Trophoblast cell (in vitro differentiated cells and primary cell): Measurements from ENCODE around the gene CADPS.

Experiments
- DNase-seq, 2 donors: peaks; one replicate each; pipeline ENCODE4 v3.0.0-alpha.2; 2016
- H2AFZ ChIP-seq: 2 replicates; pipeline ENCODE4 v1.6.1; 2013; ENCODE audit warnings: low read length, moderate library complexity, mild to moderate bottlenecking; ENCODE audit not compliant: insufficient read depth, poor library complexity
- H2AK5ac ChIP-seq: 2 replicates; pipeline ENCODE4 v1.6.1; 2013; ENCODE audit warnings: mild to moderate bottlenecking, low read length
- H2BK120ac ChIP-seq: 2 replicates; pipeline ENCODE4 v1.6.1; 2013; ENCODE audit warnings: low read length, mild to moderate bottlenecking, moderate library complexity; ENCODE audit not compliant: insufficient read depth, poor library complexity
- H2BK12ac ChIP-seq: 2 replicates; pipeline ENCODE4 v1.6.1; 2013; ENCODE audit warnings: mild to moderate bottlenecking, low read length, moderate library complexity
- H2BK5ac ChIP-seq: 2 replicates; pipeline ENCODE4 v1.6.1; 2013; ENCODE audit warnings: low read length, low read depth, moderate library complexity, mild to moderate bottlenecking; ENCODE audit not compliant: poor library complexity
- H3K14ac ChIP-seq: 2 replicates; pipeline ENCODE4 v1.6.1; 2013; ENCODE audit warnings: mild to moderate bottlenecking, low read length
- H3K18ac ChIP-seq: 2 replicates; pipeline ENCODE4 v1.6.1; 2013; ENCODE audit warnings: mild to moderate bottlenecking, low read length
- H3K23ac ChIP-seq: 2 replicates; pipeline ENCODE4 v1.6.1; 2013; ENCODE audit warnings: low read length
- H3K27ac ChIP-seq: 2 replicates; pipeline ENCODE4 v1.5.1; 2013; ENCODE audit warnings: low read depth, mild to moderate bottlenecking, inconsistent platforms, low read length, moderate library complexity
- H3K27me3 ChIP-seq: 2 replicates; pipeline ENCODE4 v1.6.1; 2013; ENCODE audit warnings: inconsistent platforms, mild to moderate bottlenecking, low read length, moderate library complexity; ENCODE audit not compliant: insufficient read depth
- H3K36me3 ChIP-seq, 2 experiments: 1 replicate in 1 of 2; 2 replicates in 1 of 2; pipeline ENCODE4 v1.6.1; 2013; ENCODE audit warnings: low read length in 2 of 2, mild to moderate bottlenecking in 2 of 2, moderate library complexity in 1 of 2; ENCODE audit not compliant: insufficient read depth in 2 of 2, control insufficient read depth in 1 of 2
- H3K4ac ChIP-seq: 2 replicates; pipeline ENCODE4 v1.6.1; 2013; ENCODE audit warnings: low read depth, mild to moderate bottlenecking, low read length, moderate library complexity
- H3K4me1 ChIP-seq, 2 experiments: 1 replicate in 1 of 2; 2 replicates in 1 of 2; pipeline ENCODE4 v1.6.1; 2013; ENCODE audit warnings: low read length in 2 of 2, mild to moderate bottlenecking in 2 of 2, moderate library complexity in 1 of 2; ENCODE audit not compliant: insufficient read depth in 2 of 2, control insufficient read depth in 1 of 2
- H3K4me2 ChIP-seq: 2 replicates; pipeline ENCODE4 v1.6.1; 2013; ENCODE audit warnings: inconsistent platforms, mild to moderate bottlenecking, low read length, moderate library complexity
- H3K4me3 ChIP-seq: 2 replicates; pipeline ENCODE4 v1.5.1; 2013; ENCODE audit warnings: mild to moderate bottlenecking, low read depth, low read length, inconsistent platforms
- H3K79me1 ChIP-seq: one replicate; pipeline ENCODE4 v1.6.1; 2013; ENCODE audit warnings: low read length
- H3K79me2 ChIP-seq: 2 replicates; pipeline ENCODE4 v1.6.1; 2013; ENCODE audit warnings: low read length, mild to moderate bottlenecking; ENCODE audit not compliant: control insufficient read depth, insufficient read depth, poor library complexity
- H3K9ac ChIP-seq: 2 replicates; pipeline ENCODE4 v1.6.1; 2013; ENCODE audit warnings: mild to moderate bottlenecking, low read length
- H3K9me3 ChIP-seq: 2 replicates; pipeline ENCODE4 v1.6.1; 2013; ENCODE audit warnings: low read depth, mild to moderate bottlenecking, control low read depth, inconsistent platforms, low read length; ENCODE audit not compliant: insufficient read depth
- H4K12ac ChIP-seq: 2 replicates; pipeline ENCODE4 v1.6.1; 2013; ENCODE audit warnings: low read depth, mild to moderate bottlenecking, low read length, moderate library complexity
- H4K8ac ChIP-seq: 2 replicates; pipeline ENCODE4 v1.6.1; 2013; ENCODE audit warnings: low read depth, mild to moderate bottlenecking, low read length, moderate library complexity
- H4K91ac ChIP-seq: one replicate; pipeline ENCODE4 v1.6.1; 2013; ENCODE audit warnings: low read depth, mild to moderate bottlenecking, low read length, moderate library complexity
- WGBS: extraction: QIAGEN DNeasy Blood & Tissue Kit; methylation state at CpG from one replicate; pipeline ENCODE4 v1.1.7; 2013; ENCODE audit warnings: missing lambda C conversion rate; ENCODE audit not compliant: insufficient read length, insufficient coverage; ENCODE audit errors: extremely low coverage; 5-methylcytosine and 5-hydroxymethylcytosine counted together

CADPS gene

DNA sequence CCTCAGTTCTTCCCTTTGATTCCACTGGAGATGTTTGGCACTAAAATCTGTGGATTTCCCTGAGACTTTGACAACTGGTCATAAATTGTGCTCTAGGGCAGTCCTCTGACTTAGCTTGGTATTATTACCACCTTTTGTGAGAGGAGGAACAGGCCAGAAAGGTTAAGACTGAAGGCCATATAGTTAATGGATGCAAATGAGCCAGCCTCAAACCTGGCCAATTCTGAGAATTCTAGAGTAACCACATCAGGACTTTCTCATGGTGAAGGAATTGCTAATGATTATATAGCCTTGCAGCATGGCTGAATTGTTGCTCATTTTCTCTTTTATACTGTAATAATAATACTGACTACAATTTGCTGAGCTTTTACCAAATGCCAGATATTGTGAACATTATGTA lies 162.5 kb downstream of the CADPS start:
- no peak overlapping the region for H2BK120ac ChIP-seq
- H2AK5ac ChIP-seq, result no peak overlapping the region
- H2BK5ac ChIP-seq, result no peak overlapping the region
- H4K91ac ChIP-seq, result no peak overlapping the region
- H2BK12ac ChIP-seq, result no peak overlapping the region
- H3K27me3 ChIP-seq, result no peaks in the 10 kb centered on the region
- no peak overlapping the region for H3K14ac ChIP-seq
- no peak overlapping the region for H3K4me3 ChIP-seq
- H4K12ac ChIP-seq, result no peak overlapping the region
- H3K36me3 ChIP-seq, result no peaks in the 10 kb centered on the region
- H2AFZ ChIP-seq, result no peak overlapping the region
- H3K18ac ChIP-seq, result no peak overlapping the region
- H3K23ac ChIP-seq, result no peak overlapping the region
- DNase-seq, result no peak
- no peak overlapping the region for H3K4me2 ChIP-seq
- no peak overlapping the region for H3K4ac ChIP-seq
- no peaks in the 10 kb centered on the region for H3K9me3 ChIP-seq
- no peak overlapping the region for H3K27ac ChIP-seq
- H3K79me1 ChIP-seq, result no peaks in the 10 kb centered on the region
- no peak overlapping the region for H3K9ac ChIP-seq
- no peaks in the 10 kb centered on the region for H3K79me2 ChIP-seq
- no peak overlapping the region for H4K8ac ChIP-seq
- no peaks in the 10 kb centered on the region for H3K4me1 ChIP-seq

DNA sequence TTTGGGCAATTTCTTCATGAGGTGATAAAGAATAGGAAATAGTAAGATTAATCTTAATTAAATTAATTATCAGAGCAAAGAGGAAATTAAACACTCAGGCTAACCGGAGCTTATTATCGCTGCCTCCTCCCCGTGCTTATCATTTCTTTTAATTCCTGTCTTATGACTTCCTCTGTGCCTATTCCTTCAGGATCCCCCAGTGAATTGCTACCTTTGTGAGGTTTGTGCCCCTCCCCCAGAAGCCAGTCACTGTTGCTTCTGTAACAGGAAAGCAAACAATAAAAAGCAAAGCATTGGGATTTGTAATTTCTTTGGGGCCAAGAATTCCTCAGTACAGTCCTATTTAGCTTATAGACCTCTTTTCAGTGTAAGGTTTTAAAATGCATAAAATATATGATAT lies 164.5 kb downstream of the CADPS start:
- H3K18ac ChIP-seq, result no peak overlapping the region

DNA sequence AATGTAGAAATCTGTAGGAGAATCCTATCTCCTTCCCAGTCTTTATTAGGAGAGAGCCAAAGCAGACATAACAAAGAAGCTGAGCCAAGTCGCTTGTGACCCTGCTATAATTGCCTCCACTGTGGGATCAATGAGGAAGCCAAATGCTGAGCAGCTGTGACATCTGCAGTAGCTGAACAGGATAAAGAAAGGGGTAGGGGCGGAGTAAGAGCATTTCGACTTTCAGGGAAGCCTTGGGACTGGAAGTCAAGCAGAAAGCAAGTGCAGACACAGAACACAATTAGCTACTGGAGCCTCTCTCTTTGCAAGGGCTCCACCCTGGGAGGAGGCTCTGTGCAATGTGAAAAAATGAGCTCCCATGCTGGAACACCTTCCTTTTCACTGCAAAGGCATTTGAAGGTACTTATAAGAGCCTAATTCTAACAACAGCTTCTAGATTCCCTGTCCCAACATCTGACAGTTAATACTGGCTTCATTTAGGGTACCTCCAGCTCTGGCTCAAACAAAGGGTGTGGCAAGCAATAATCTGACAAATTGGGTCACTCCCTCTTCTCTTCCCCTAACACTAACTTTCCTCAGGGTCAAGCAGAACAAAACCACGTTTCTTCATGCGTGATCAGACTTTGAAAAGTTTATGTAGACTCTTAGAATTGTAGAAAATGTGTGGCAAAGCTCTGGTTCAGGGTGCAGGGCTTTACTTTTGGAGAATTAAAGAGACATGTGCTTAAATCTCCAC lies 166.4 kb downstream of the CADPS start:
- no peaks in the 10 kb centered on the region for H3K9me3 ChIP-seq
- DNase-seq, result no peak
- H3K4me3 ChIP-seq, result no peak overlapping the region
- no peak overlapping the region for H3K4me2 ChIP-seq
- no peaks in the 10 kb centered on the region for H3K27me3 ChIP-seq
- no CpG with 5 or more reads among the region's 5 CpGs for WGBS
- H3K18ac ChIP-seq, result no peak overlapping the region
- no peak overlapping the region for H3K14ac ChIP-seq
- no peak overlapping the region for H2AK5ac ChIP-seq
- no peaks in the 10 kb centered on the region for H3K79me1 ChIP-seq
- no peak overlapping the region for H3K27ac ChIP-seq
- H3K4ac ChIP-seq, result no peak overlapping the region
- H3K4me1 ChIP-seq, result no peaks in the 10 kb centered on the region
- H3K36me3 ChIP-seq, result no peaks in the 10 kb centered on the region
- H2BK12ac ChIP-seq, result no peak overlapping the region
- H2BK5ac ChIP-seq, result no peak overlapping the region
- H3K79me2 ChIP-seq, result no peaks in the 10 kb centered on the region
- H3K23ac ChIP-seq, result no peak overlapping the region
- H3K9ac ChIP-seq, result no peak overlapping the region
- H4K12ac ChIP-seq, result no peak overlapping the region
- H2AFZ ChIP-seq, result no peak overlapping the region
- H2BK120ac ChIP-seq, result no peak overlapping the region
- no peak overlapping the region for H4K91ac ChIP-seq
- no peak overlapping the region for H4K8ac ChIP-seq

More for the DNA sequence above, 164.5 kb downstream of the CADPS start:
- DNase-seq, result no peak
- no peak overlapping the region for H3K4me2 ChIP-seq
- H3K79me1 ChIP-seq, result no peaks in the 10 kb centered on the region
- no peak overlapping the region for H4K91ac ChIP-seq
- H3K79me2 ChIP-seq, result no peaks in the 10 kb centered on the region
- H3K4ac ChIP-seq, result no peak overlapping the region
- H3K9me3 ChIP-seq, result no peaks in the 10 kb centered on the region
- H2BK12ac ChIP-seq, result no peak overlapping the region
- H3K9ac ChIP-seq, result no peak overlapping the region
- H3K27me3 ChIP-seq, result no peaks in the 10 kb centered on the region
- no peak overlapping the region for H3K4me3 ChIP-seq
- no peak overlapping the region for H4K8ac ChIP-seq
- H2BK120ac ChIP-seq, result no peak overlapping the region
- no peaks in the 10 kb centered on the region for H3K36me3 ChIP-seq
- H4K12ac ChIP-seq, result no peak overlapping the region
- no peak overlapping the region for H3K14ac ChIP-seq
- H2BK5ac ChIP-seq, result no peak overlapping the region
- H3K4me1 ChIP-seq, result no peaks in the 10 kb centered on the region
- H3K27ac ChIP-seq, result no peak overlapping the region
- H3K23ac ChIP-seq, result no peak overlapping the region
- no peak overlapping the region for H2AK5ac ChIP-seq
- no CpG with 5 or more reads among the region's 3 CpGs for WGBS
- no peak overlapping the region for H2AFZ ChIP-seq

DNA sequence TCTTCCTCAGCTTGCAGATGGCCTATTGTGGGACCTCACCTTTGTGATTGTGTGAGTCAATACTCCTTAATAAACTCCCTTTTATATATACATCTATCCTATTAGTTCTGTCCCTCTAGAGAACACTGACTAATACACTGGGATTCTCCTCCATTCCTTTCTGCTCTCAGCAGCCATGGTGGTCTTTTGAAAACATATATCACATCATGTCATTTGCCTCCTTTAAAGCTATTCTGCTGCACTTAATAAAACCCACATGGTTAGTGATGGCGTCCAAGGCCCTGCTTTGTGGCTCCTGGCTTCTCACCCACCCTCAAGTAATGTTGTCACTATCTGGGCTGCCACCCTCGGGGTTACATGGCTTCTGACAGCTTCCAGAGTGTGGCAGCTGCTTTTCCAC lies 169.5 kb downstream of the CADPS start:
- no peaks in the 10 kb centered on the region for H3K79me2 ChIP-seq
- no peaks in the 10 kb centered on the region for H3K4me1 ChIP-seq
- no peak overlapping the region for H3K27ac ChIP-seq
- no peak overlapping the region for H3K4me3 ChIP-seq
- H3K9ac ChIP-seq, result no peak overlapping the region
- H3K18ac ChIP-seq, result no peak overlapping the region
- no CpG with 5 or more reads among the region's 2 CpGs for WGBS
- H3K4ac ChIP-seq, result no peak overlapping the region
- no peak overlapping the region for H2AFZ ChIP-seq
- no peak overlapping the region for H4K8ac ChIP-seq
- H2BK5ac ChIP-seq, result no peak overlapping the region
- H3K23ac ChIP-seq, result no peak overlapping the region
- no peaks in the 10 kb centered on the region for H3K36me3 ChIP-seq
- H2BK12ac ChIP-seq, result no peak overlapping the region
- no peak overlapping the region for H4K12ac ChIP-seq
- H3K79me1 ChIP-seq, result no peaks in the 10 kb centered on the region
- no peaks in the 10 kb centered on the region for H3K27me3 ChIP-seq
- H3K14ac ChIP-seq, result no peak overlapping the region
- no peak overlapping the region for H2AK5ac ChIP-seq
- no peak overlapping the region for H3K4me2 ChIP-seq
- no peak overlapping the region for H4K91ac ChIP-seq
- no peak overlapping the region for H2BK120ac ChIP-seq
- no peaks in the 10 kb centered on the region for H3K9me3 ChIP-seq
- DNase-seq, result no peak
